ENCODE measurements around the gene AMTN.

The AMTN gene

DNA sequence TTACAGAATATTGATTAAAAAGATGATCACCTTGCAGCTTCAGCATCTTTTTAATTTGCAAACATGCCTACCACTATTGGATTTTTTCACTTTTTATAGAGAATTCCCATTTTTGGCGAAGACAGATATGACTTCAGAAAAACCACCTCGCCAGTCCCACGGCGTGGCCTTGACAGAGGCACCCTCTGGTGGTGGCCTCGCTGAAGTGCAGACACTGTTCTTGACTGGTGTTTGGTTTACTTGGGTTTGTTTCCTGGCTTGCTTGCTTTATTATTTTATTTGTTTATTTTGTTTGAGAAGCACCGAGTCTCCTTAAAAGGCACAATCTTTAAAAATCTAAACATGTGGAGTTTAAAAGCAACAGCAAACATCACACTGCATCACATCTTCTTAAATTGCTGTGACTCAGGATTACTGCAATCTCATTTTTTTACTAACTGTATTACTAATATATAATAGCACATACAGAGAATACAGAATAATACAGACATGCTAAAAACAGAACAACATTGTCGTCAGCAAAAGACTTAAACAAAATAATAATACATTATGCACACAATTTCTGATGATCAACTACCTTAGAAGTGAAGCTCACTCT is 13.1 kb upstream of the AMTN start:
- DNase-seq (ENCODE audit: insufficient read length, low spot score) = no peak
- no peak for FAIRE-seq
- TF ChIP-seq, protein P1, sequence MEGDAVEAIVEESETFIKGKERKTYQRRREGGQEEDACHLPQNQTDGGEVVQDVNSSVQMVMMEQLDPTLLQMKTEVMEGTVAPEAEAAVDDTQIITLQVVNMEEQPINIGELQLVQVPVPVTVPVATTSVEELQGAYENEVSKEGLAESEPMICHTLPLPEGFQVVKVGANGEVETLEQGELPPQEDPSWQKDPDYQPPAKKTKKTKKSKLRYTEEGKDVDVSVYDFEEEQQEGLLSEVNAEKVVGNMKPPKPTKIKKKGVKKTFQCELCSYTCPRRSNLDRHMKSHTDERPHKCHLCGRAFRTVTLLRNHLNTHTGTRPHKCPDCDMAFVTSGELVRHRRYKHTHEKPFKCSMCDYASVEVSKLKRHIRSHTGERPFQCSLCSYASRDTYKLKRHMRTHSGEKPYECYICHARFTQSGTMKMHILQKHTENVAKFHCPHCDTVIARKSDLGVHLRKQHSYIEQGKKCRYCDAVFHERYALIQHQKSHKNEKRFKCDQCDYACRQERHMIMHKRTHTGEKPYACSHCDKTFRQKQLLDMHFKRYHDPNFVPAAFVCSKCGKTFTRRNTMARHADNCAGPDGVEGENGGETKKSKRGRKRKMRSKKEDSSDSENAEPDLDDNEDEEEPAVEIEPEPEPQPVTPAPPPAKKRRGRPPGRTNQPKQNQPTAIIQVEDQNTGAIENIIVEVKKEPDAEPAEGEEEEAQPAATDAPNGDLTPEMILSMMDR (IDR thresholded peaks at IDR 0.05; ENCODE audit: insufficient read depth, missing control alignments) = peak; percentile 98

DNA sequence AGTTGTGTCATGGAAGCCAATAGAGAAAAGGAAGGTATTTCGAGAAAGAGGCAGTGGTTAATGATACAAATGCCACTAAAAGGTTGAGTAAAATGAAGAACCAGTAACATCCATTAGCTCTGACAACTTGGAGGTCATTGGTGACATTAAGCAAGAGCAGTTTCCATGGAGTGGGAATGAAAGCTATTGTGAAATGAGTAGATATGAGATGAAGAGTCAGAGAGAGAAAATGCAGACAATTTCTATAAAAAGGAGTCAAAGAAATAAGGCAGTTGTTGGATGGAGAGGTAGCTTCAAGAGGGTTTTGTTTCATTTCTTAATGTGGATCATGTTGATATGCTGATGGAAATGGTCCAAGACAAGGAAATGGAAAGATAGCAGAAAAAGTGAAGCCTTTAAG is 9.6 kb upstream of the AMTN start:
- DNase-seq (ENCODE audit: insufficient read length, low spot score) = no peak
- TF ChIP-seq, protein P1 (IDR thresholded peaks at IDR 0.05; ENCODE audit: insufficient read depth, missing control alignments) = no peak
- no peak for FAIRE-seq

DNA sequence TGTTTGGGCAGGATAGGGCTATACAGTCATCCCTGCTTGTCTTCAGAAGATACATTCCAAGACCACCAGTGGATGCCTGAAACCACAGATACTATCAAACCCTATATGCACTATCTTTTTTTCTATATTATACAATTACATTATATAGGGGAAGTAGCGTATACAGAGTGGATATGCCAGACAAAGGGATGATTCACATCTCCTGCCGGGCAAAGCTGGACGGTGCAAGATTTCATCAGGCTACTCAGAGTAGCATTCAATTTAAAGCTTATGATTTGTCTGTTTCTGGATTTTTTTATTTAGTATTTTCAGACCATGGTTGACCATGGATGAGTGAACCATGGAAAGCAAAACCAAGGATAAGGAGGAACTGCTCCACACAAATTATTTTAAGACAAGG is 7.0 kb upstream of the AMTN start:
- no peak for DNase-seq (ENCODE audit: insufficient read length, low spot score)
- no peak for FAIRE-seq
- TF ChIP-seq, protein P1 (IDR thresholded peaks at IDR 0.05; ENCODE audit: insufficient read depth, missing control alignments) = no peak

DNA sequence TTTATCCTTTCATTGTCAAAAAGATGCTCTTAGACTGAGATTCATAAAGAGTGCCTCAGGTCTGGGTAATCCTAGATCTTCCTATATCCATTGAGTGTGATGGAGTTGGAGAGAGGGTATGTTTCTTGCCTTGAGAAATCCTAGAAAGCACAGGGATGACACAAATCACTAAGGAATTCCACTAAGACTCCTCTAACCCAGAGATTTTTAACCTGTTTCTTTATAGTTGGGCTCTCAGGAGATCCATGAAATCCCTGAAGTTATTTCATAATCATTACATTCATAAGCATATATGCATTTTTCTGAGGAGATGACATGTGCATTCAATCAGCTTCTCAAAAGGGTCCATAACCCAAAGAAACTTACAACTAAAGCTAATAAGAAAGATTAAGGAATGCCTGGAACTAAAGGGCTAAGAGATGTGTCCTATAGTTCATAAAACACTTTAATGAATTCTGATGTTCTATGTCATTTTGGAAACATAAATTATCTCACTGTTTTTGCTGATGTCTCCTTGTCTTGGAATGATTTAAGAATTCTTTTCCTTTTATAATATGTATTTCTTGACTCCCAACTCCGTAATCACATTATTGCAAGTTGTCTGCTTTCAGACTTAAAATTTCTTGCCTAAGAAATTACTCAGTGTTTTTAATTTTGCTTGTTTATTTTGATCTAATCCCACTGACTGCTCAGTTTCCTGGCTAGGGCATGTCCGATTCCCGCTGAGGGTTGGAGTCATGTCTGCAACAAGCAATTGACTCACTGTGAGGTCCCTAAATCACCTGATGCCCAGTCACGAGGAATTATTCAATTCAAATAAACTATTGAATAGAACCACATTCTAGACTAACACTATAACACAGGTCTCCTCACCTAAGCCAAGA is 2.8 kb upstream of the AMTN start:
- FAIRE-seq (no peak), DNase-seq (ENCODE audit: insufficient read length, low spot score) (no peak)
- TF ChIP-seq, protein P1 (IDR thresholded peaks at IDR 0.05; ENCODE audit: insufficient read depth, missing control alignments) = no peak

DNA sequence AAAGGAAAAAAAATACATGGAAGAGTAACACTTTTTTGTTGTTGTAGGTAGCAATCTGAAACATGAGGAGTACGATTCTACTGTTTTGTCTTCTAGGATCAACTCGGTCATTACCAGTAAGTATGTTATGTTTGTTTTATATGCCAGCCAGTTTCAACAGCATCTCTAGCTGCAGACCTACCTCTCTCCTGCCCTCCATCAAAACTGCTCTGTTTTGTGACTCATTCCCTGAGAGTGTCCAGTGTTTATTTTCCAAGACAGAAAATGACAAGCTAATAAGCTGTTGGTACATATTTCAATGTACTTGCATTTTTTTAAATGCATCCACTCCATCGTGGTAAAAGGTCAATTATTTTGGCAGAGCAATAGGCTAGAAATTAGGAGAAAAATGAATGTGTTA is 347 bp downstream of the AMTN start:
- TF ChIP-seq, protein P1 (IDR thresholded peaks at IDR 0.05; ENCODE audit: insufficient read depth, missing control alignments) = no peak
- DNase-seq (ENCODE audit: insufficient read length, low spot score) (no peak), FAIRE-seq (no peak)

DNA sequence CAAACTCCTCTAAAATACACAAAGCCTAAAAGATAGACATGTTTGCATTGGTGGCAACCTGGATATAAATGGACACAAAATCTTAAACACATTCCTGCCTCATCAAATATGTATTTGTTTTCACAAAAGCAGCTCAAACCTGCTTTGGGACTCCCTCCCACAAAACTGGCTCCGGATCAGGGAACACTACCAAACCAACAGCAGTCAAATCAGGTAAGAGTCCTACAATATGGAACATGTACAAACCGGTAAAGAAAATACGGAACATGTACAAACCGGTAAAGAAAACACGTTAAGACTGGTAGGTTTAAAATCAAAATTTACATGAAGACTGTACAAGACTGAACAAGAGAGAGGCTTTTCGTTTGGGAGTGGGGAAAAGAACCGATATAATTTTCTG is 4.3 kb downstream of the AMTN start:
- no peak for DNase-seq (ENCODE audit: insufficient read length, low spot score)
- TF ChIP-seq, protein P1 (IDR thresholded peaks at IDR 0.05; ENCODE audit: insufficient read depth, missing control alignments) = no peak
- no peak for FAIRE-seq

DNA sequence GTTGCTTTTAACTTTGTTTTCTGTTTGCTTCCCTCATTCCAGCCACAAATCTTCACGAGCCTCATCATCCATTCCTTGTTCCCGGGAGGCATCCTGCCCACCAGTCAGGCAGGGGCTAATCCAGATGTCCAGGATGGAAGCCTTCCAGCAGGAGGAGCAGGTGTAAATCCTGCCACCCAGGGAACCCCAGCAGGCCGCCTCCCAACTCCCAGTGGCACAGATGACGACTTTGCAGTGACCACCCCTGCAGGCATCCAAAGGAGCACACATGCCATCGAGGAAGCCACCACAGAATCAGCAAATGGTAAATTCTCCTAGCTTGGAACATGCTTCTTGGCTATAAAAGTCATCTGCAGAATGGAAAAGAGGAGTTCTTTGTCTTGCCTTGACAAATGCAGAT is 12.6 kb downstream of the AMTN start:
- FAIRE-seq = no peak
- TF ChIP-seq, protein P1 (IDR thresholded peaks at IDR 0.05; ENCODE audit: insufficient read depth, missing control alignments) = no peak
- DNase-seq (ENCODE audit: insufficient read length, low spot score) = no peak

All from D721Med (cell line).